ENCODE data around the gene EDAR. TPM values are rescaled to one million over a fixed set of nuclear protein-coding genes. Genes with fewer than 3 reads are reported as not detected.
A peak's percentile ranks its signal among the peaks of the same experiment; 100 is the strongest.

EDAR gene
- total and polyA plus RNA-seq, 2 of the 8 experiments (the other 6 are each of a cell fraction or from before 2014, with no cell fraction given), result not detected

DNA sequence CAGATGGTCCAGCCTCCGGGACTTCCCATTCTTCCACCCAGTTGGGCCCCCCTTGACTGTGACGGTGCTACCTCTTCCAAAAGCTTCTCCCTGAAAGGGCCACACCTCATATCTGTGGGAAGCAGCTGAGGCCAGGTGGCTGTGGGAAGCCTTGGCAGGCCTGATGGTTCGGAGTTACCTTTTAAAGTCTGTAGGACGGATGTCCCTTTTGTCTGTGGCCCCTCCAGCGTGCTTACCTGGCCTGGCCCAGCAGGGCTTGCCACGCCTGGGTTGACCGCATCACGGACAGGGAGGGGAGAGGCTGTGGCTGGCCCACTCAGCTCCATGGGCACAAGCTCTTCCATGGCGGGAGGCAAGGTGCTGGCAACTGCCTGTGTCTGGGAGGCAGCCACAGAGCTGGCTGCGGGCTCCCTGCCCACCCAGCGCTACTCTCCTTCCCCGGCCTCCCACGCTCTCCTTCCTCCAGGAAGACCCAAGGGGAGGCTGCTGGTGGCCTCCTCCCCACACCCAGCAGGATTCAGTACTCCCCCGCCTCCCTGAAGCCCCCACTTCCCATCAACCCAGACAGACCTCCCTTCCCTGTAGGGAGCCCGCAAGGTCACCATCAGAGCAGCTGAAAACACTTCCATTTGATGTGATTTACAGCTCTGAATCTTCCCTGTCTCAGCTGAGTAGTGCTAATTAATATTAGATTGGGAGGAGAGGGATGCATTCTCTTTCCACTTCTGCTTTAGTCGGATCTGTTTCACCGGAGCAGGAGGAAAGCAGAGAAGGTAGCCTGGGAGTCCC, 52.8 kb downstream of the EDAR start:
- no peak overlapping the region for H3K4ac ChIP-seq (replicated peaks; ENCODE audit: insufficient read length, low read depth, low read length)
- no peak overlapping the region for H3K27ac ChIP-seq (ENCODE audit: low read depth, low read length)
- H2AK5ac ChIP-seq (ENCODE audit: low read depth, low read length), result no peak overlapping the region
- DNase-seq (ENCODE audit: low read depth in 1 of 2, low spot score in 2 of 2), result no peak
- H2BK120ac ChIP-seq (replicated peaks; ENCODE audit: low read depth, low read length), result no peak overlapping the region
- no peaks in the 10 kb centered on the region for H3K9me3 ChIP-seq (ENCODE audit: insufficient read depth in 2 of 2, low read depth in 1 of 2, low read length in 1 of 2)
- H3K36me3 ChIP-seq (ENCODE audit: control insufficient read depth in 2 of 4, insufficient read depth in 4 of 4, low read length in 3 of 4), result no peaks in the 10 kb centered on the region
- H3K79me1 ChIP-seq (ENCODE audit: low read depth, low read length), result no peaks in the 10 kb centered on the region
- H3K56ac ChIP-seq (replicated peaks; ENCODE audit: insufficient read length, low read depth, low read length), result no peak overlapping the region
- POLR2A ChIA-PET (ENCODE audit: partially characterized antibody), result no interaction called here
- H3K4me3 ChIP-seq (ENCODE audit: extremely low read depth in 1 of 4, insufficient read depth in 2 of 4, low read depth in 3 of 4, low read length in 4 of 4), result no peak overlapping the region
- no peaks in the 10 kb centered on the region for H3K79me2 ChIP-seq (ENCODE audit: control insufficient read depth in 1 of 2, insufficient read depth in 2 of 2, low read length in 2 of 2)
- H2BK5ac ChIP-seq (ENCODE audit: low read depth, low read length), result no peak overlapping the region
- H3K4me1 ChIP-seq (replicated peaks in 1 of 4; ENCODE audit: control insufficient read depth in 3 of 4, insufficient read depth in 4 of 4, low read length in 3 of 4), result peaks cover 4 to 15% (median 11%) of the 10 kb centered on the region in 4 experiments
- H2BK20ac ChIP-seq (ENCODE audit: low read length), result no peak overlapping the region
- H3K23me2 ChIP-seq (ENCODE audit: low read depth, low read length), result peaks cover 4% of the 10 kb centered on the region; the same call in 1 of the 2 replicates
- H3K4me2 ChIP-seq (ENCODE audit: insufficient read depth in 1 of 2, low read depth in 2 of 2, low read length in 2 of 2), result no peak overlapping the region
- H4K91ac ChIP-seq (replicated peaks; ENCODE audit: insufficient read length, low read length), result peak overlapping the region; percentile 25
- no peak overlapping the region for H2BK15ac ChIP-seq (ENCODE audit: low read length)
- no peak overlapping the region for H2AFZ ChIP-seq (ENCODE audit: low read length)
- H3K18ac ChIP-seq (ENCODE audit: extremely low read depth, low read length), result no peak overlapping the region; the same call in 1 of the 2 replicates
- TF ChIP-seq MAFK (IDR thresholded peaks at IDR 0.05; ENCODE audit: low read depth, low read length) (no peak), EGR1 (IDR thresholded peaks at IDR 0.05; ENCODE audit: borderline replicate concordance, low read depth, low read length) (no peak), YY1 (IDR thresholded peaks at IDR 0.05; ENCODE audit: low read depth, low read length) (no peak)
- H3K27me3 ChIP-seq (replicated peaks in 1 of 4; ENCODE audit: control insufficient read depth in 3 of 4, extremely low read depth in 1 of 4, insufficient read depth in 3 of 4, low read length in 3 of 4), result no peaks in the 10 kb centered on the region
- CTCF ChIA-PET (ENCODE audit: partially characterized antibody), result interaction anchor here (1.5 to 2.6 kb wide), 4 partner anchors 9 to 66 kb away, joined by 3 to 17 read pairs (median 7); no protein-coding TSS in a partner anchor
- no peaks in the 10 kb centered on the region for H4K20me1 ChIP-seq (replicated peaks in 1 of 2; ENCODE audit: control insufficient read depth in 1 of 2, insufficient read depth in 2 of 2, low read length in 2 of 2)
- H3K14ac ChIP-seq (ENCODE audit: insufficient read length), result no peak overlapping the region
- H3K23ac ChIP-seq (ENCODE audit: insufficient read length), result no peak overlapping the region
- 88% methylated on average over 17 of the region's 17 CpGs; no CpG with 5 or more reads in 1 of the 2 experiments for WGBS, 2 experiments (ENCODE audit: extremely low coverage in 1 of 2, insufficient coverage in 1 of 2, insufficient read length in 1 of 2, insufficient replicate concordance in 2 of 2, low coverage in 1 of 2, low lambda C conversion rate in 2 of 2, missing lambda C conversion rate in 1 of 2)
- H4K8ac ChIP-seq (ENCODE audit: extremely low read depth, insufficient read depth, low read length), result peak overlapping the region; percentile 14; the same call in 1 of the 2 replicates
- no peak overlapping the region for H3K9ac ChIP-seq (replicated peaks in 1 of 4; ENCODE audit: extremely low read depth in 1 of 4, low read depth in 3 of 4, low read length in 3 of 4)
- H2BK12ac ChIP-seq (ENCODE audit: low read depth, low read length), result no peak overlapping the region
- no peak overlapping the region for H4K5ac ChIP-seq (ENCODE audit: insufficient read length, low read depth, low read length)
- FAIRE-seq, result no peak

Data from H1 (cell line).